H9 (cell line): Measurements from ENCODE around the gene CTAGE6. TPM values are rescaled to one million over a fixed set of nuclear protein-coding genes. Genes with fewer than 3 reads are reported as not detected.
"Not testable (repeated sequence)": the region's sequence is repeated elsewhere in the genome, so short reads cannot be mapped to it uniquely, and the experiment has no call there.

Experiments
- DNase-seq: peaks from one replicate; pipeline ENCODE4 v3.0.0-alpha.2; 2017
- H2AFZ ChIP-seq: one replicate; pipeline ENCODE4 v1.6.1; 2013; ENCODE audit warnings: mild to moderate bottlenecking, low read length, control low read depth, moderate library complexity
- H2AK5ac ChIP-seq: 2 replicates; pipeline ENCODE4 v1.6.1; 2013; ENCODE audit warnings: low read length, control low read depth, mixed read lengths; ENCODE audit not compliant: insufficient read length
- H2BK120ac ChIP-seq: one replicate; pipeline ENCODE4 v1.6.1; 2013; ENCODE audit warnings: low read depth, mild to moderate bottlenecking, low read length, control low read depth, inconsistent platforms; ENCODE audit not compliant: poor library complexity, severe bottlenecking
- H2BK12ac ChIP-seq: 2 replicates; pipeline ENCODE4 v1.6.1; 2013; ENCODE audit warnings: low read length, control low read depth, mixed read lengths, low read depth; ENCODE audit not compliant: insufficient read length
- H2BK15ac ChIP-seq: 2 replicates; pipeline ENCODE4 v1.6.1; 2013; ENCODE audit warnings: low read depth, low read length, control low read depth
- H2BK20ac ChIP-seq: one replicate; pipeline ENCODE4 v1.6.1; 2013; ENCODE audit warnings: low read depth, mild to moderate bottlenecking, low read length, control low read depth, inconsistent platforms; ENCODE audit not compliant: poor library complexity, severe bottlenecking
- H2BK5ac ChIP-seq: 2 replicates; pipeline ENCODE4 v1.6.1; 2013; ENCODE audit warnings: low read length, control low read depth, mixed read lengths; ENCODE audit not compliant: insufficient read length
- H3K14ac ChIP-seq: 2 replicates; pipeline ENCODE4 v1.6.1; 2013; ENCODE audit warnings: low read length, control low read depth; ENCODE audit not compliant: insufficient read depth
- H3K18ac ChIP-seq: 2 replicates; pipeline ENCODE4 v1.6.1; 2013; ENCODE audit warnings: low read depth, mild to moderate bottlenecking, mixed read lengths, low read length, control low read depth; ENCODE audit not compliant: insufficient read length
- H3K23ac ChIP-seq: 2 replicates; pipeline ENCODE4 v1.6.1; 2013; ENCODE audit warnings: low read length, control low read depth, mixed read lengths, low read depth; ENCODE audit not compliant: insufficient read length
- H3K23me2 ChIP-seq: 2 replicates; pipeline ENCODE4 v1.6.1; 2013; ENCODE audit warnings: low read depth, mild to moderate bottlenecking, mixed read lengths, low read length, control low read depth; ENCODE audit not compliant: insufficient read length, poor library complexity, severe bottlenecking
- H3K27ac ChIP-seq: 2 replicates; pipeline ENCODE4 v1.5.1; 2013; ENCODE audit warnings: low read length, control low read depth, mixed read lengths, low read depth; ENCODE audit not compliant: insufficient read length
- H3K27me3 ChIP-seq: 2 replicates; pipeline ENCODE4 v1.6.1; 2013; ENCODE audit warnings: low read length, control low read depth, inconsistent platforms; ENCODE audit not compliant: insufficient read depth
- H3K4ac ChIP-seq: 2 replicates; pipeline ENCODE4 v1.6.1; 2013; ENCODE audit warnings: low read depth, mild to moderate bottlenecking, control low read depth, inconsistent platforms, low read length, moderate library complexity
- H3K4me1 ChIP-seq: 2 replicates; pipeline ENCODE4 v1.6.1; 2013; ENCODE audit warnings: low read length, control low read depth, inconsistent platforms; ENCODE audit not compliant: insufficient read depth
- H3K4me2 ChIP-seq: 2 replicates; pipeline ENCODE4 v1.6.1; 2013; ENCODE audit warnings: low read length, control low read depth, mixed read lengths; ENCODE audit not compliant: insufficient read length, insufficient read depth
- H3K56ac ChIP-seq: 2 replicates; pipeline ENCODE4 v1.6.1; 2013; ENCODE audit warnings: low read depth, mild to moderate bottlenecking, mixed read lengths, low read length, control low read depth; ENCODE audit not compliant: insufficient read length
- H3K79me1 ChIP-seq: 2 replicates; pipeline ENCODE4 v1.6.1; 2013; ENCODE audit warnings: low read depth, mild to moderate bottlenecking, moderate library complexity, low read length, control low read depth, inconsistent platforms; ENCODE audit not compliant: insufficient read depth, poor library complexity, severe bottlenecking
- H3K79me2 ChIP-seq: 2 replicates; pipeline ENCODE4 v1.6.1; 2013; ENCODE audit warnings: low read length, control low read depth, inconsistent platforms; ENCODE audit not compliant: insufficient read depth
- H3K9ac ChIP-seq: 2 replicates; pipeline ENCODE4 v1.6.1; 2013; ENCODE audit warnings: low read length, control low read depth, mixed read lengths; ENCODE audit not compliant: insufficient read length; ENCODE audit errors: extremely low read depth
- H3K9me3 ChIP-seq: one replicate; pipeline ENCODE4 v1.6.1; 2013; ENCODE audit warnings: low read depth, low read length, inconsistent platforms; ENCODE audit not compliant: control insufficient read depth
- H3T11ph ChIP-seq: one replicate; pipeline ENCODE4 v1.6.1; 2013; ENCODE audit warnings: mild to moderate bottlenecking, low read length, control low read depth, inconsistent platforms
- H4K20me1 ChIP-seq: one replicate; pipeline ENCODE4 v1.6.1; 2013; ENCODE audit not compliant: control insufficient read depth, insufficient read length, insufficient read depth
- H4K5ac ChIP-seq: 2 replicates; pipeline ENCODE4 v1.6.1; 2013; ENCODE audit warnings: low read depth, mild to moderate bottlenecking, mixed read lengths, low read length, control low read depth; ENCODE audit not compliant: insufficient read length
- H4K8ac ChIP-seq: replicated peaks from 2 replicates; pipeline ENCODE4 v1.6.1; 2013; ENCODE audit warnings: low read length, control low read depth, mixed read lengths, low read depth; ENCODE audit not compliant: insufficient read length
- H4K91ac ChIP-seq: 2 replicates; pipeline ENCODE4 v1.6.1; 2013; ENCODE audit warnings: low read depth, mild to moderate bottlenecking, moderate library complexity, mixed read lengths, low read length, control low read depth; ENCODE audit not compliant: insufficient read length
- H3K27ac Mint-ChIP-seq, 3 experiments: 2 replicates in 2 of 3; 3 replicates in 1 of 3; pipeline ENCODE4 v1.8.0; 2020 to 2021; ENCODE audit warnings: mixed read lengths in 3 of 3, mild to moderate bottlenecking in 1 of 3, moderate library complexity in 1 of 3
- H3K27me3 Mint-ChIP-seq: 2 replicates; pipeline ENCODE4 v1.8.0; 2021; ENCODE audit warnings: low read depth, mild to moderate bottlenecking, moderate library complexity, mixed read lengths
- H3K36me3 Mint-ChIP-seq, 3 experiments: 2 replicates in 2 of 3; 3 replicates in 1 of 3; pipeline ENCODE4 v1.8.0; 2020 to 2021; ENCODE audit warnings: low read depth in 3 of 3, mixed read lengths in 3 of 3; ENCODE audit not compliant: insufficient read depth in 1 of 3
- H3K4me1 Mint-ChIP-seq, 2 experiments: 2 replicates each; pipeline ENCODE4 v1.8.0; 2020; ENCODE audit warnings: mixed read lengths in 2 of 2
- H3K4me3 Mint-ChIP-seq, 2 experiments: 2 replicates in 1 of 2; 3 replicates in 1 of 2; pipeline ENCODE4 v1.8.0; 2020 to 2021; ENCODE audit warnings: mild to moderate bottlenecking in 2 of 2, mixed read lengths in 2 of 2, moderate library complexity in 1 of 2
- H3K9me3 Mint-ChIP-seq, 2 experiments: 2 replicates in 1 of 2; 3 replicates in 1 of 2; pipeline ENCODE4 v1.8.0; 2020; ENCODE audit warnings: mild to moderate bottlenecking in 2 of 2, mixed read lengths in 2 of 2, moderate library complexity in 1 of 2
- WGBS: extraction: QIAGEN DNeasy Blood & Tissue Kit; methylation state at CpG from one replicate; pipeline ENCODE4 v1.1.7; 2013; ENCODE audit warnings: missing lambda C conversion rate, low lambda C conversion rate, mixed read lengths; ENCODE audit not compliant: insufficient read length; ENCODE audit errors: extremely low coverage; 5-methylcytosine and 5-hydroxymethylcytosine counted together
- total RNA-seq: library from RNA; stranded (reverse); gene quantifications from 2 replicates; pipeline ENCODE4 v1.2.1, GENCODE V29; 2021

Gene CTAGE6
- total RNA-seq, 1 experiment from 2014 or later: not detected

DNA sequence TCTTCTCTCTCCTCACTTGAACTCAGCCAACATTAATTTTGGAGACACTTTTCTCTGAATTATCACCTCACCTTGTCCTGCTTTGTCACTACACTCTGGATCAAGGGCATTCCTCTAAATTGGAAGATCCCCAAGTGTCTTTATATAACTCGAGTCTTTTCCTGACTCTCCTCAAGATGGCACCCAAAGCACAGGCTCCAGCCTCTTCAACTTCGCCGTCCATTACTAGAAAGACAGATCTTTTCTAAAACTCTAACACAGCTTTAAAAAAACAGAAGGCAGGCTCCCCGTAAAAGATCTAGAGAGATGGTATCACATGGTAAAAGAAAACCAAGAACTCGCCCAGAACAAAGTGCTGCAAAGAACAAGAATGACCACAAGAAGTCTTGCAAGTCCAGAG lies 8.2 kb upstream of the CTAGE6 start:
- not testable (repeated sequence) for H3K4me1 ChIP-seq, H3K56ac ChIP-seq, H2BK20ac ChIP-seq, H3K4me1 Mint-ChIP-seq, H3K36me3 Mint-ChIP-seq, H3K27ac Mint-ChIP-seq, H4K91ac ChIP-seq, H3K18ac ChIP-seq, H3K79me1 ChIP-seq, H2AK5ac ChIP-seq, H3K27ac ChIP-seq, H3K14ac ChIP-seq, H4K20me1 ChIP-seq, H3K4me2 ChIP-seq, H2BK5ac ChIP-seq, H3K27me3 ChIP-seq, H3K4ac ChIP-seq, H2AFZ ChIP-seq, H3K23ac ChIP-seq, H3K9me3 ChIP-seq, H2BK15ac ChIP-seq, H2BK120ac ChIP-seq, H2BK12ac ChIP-seq, DNase-seq, H3T11ph ChIP-seq, H3K23me2 ChIP-seq, H3K4me3 Mint-ChIP-seq, H3K9me3 Mint-ChIP-seq, H4K8ac ChIP-seq, H3K27me3 Mint-ChIP-seq, H3K79me2 ChIP-seq, H4K5ac ChIP-seq, H3K9ac ChIP-seq
- no CpG with 5 or more reads among the region's 5 CpGs for WGBS

- H2AFZ ChIP-seq, H3K4me3 Mint-ChIP-seq, H3K9me3 Mint-ChIP-seq, H2BK20ac ChIP-seq, H3K79me2 ChIP-seq, H4K91ac ChIP-seq, H4K8ac ChIP-seq, H3K27me3 ChIP-seq, H3K23me2 ChIP-seq, H3K36me3 Mint-ChIP-seq, H3K18ac ChIP-seq, H2AK5ac ChIP-seq, H3K27me3 Mint-ChIP-seq, H2BK15ac ChIP-seq, H2BK5ac ChIP-seq, H4K5ac ChIP-seq, H3K79me1 ChIP-seq, H4K20me1 ChIP-seq, H3K56ac ChIP-seq, H3K9me3 ChIP-seq, H2BK12ac ChIP-seq, H3K4me1 ChIP-seq, H2BK120ac ChIP-seq, H3K4me2 ChIP-seq, DNase-seq, H3K27ac Mint-ChIP-seq, H3K23ac ChIP-seq, H3K9ac ChIP-seq, H3K4ac ChIP-seq, H3K27ac ChIP-seq, H3K4me1 Mint-ChIP-seq, H3K14ac ChIP-seq, H3T11ph ChIP-seq: not testable (repeated sequence)
- no CpG with 5 or more reads among the region's 1 CpG for WGBS
Measured at GRCh38 chr7:143763065-143763464, 5.6 kb upstream of the CTAGE6 start.
